Measurements from ENCODE around the gene ALDH1L2.
"Not testable (repeated sequence)": the region's sequence is repeated elsewhere in the genome, so short reads cannot be mapped to it uniquely, and the experiment has no call there.

ALDH1L2 gene

DNA sequence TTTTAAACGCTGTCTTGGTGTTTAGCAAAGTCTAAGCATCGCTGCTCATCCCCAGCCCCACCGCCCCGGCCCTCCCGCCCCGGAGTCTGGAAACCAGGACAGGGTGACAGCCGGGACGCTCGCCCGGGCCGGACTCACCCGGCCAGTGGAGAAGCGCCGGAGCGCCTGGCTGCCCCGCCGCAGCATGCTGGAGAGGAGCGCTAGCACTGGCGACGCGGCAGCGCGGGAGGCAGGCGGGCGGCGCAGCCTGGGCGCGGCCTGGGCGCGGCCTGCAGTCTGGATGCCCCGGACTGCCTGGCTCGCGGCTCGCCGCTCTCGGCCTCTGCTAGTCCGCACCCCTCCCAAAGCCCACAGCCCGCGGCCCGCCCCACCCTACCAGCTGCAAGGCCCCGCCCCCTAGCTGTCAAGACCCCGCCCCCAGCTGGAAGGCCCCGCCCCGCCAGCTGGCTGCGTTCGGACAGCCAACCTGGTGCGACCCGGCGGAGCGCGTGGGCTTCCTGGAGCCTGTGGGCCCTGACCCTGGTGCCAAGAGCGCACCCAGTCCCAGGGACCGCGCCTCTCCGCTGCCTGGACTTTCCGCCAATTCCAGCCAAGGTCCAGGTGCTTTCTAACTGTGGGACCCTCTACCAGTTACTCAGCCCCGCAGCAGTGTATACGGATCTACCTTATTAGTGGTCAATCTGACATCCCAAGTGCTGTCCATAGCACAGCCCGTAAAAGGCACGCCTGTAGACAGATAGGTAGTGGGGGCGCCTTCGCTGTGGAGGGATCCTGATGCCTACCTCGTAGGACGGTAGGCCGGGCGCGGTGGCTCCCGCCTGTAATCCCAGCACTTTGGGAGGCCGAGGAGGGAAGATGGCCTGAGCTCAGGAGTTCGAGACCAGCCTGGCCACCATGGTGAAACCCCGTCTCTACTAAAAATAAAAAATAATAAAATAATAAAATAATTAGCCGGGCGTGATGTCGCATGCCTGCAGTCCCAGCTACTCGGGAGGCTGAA, at the start of gene ALDH1L2:
Gene ALDH1L2, minus strand, starts transcription at position 208 of the 1,000 bp plus-strand sequence. Its CDS starts 22 bp downstream, at position 186.
- peak; percentile 26 for DNase-seq (ENCODE audit: low spot score)

- DNase-seq (ENCODE audit: low spot score) = no peak
Observed at GRCh38 chr12:105120551-105120950, 36.3 kb upstream of the ALDH1L2 start.

- DNase-seq (ENCODE audit: low spot score) = no peak
Observed at GRCh38 chr12:105116969-105117368, 32.7 kb upstream of the ALDH1L2 start.

DNA sequence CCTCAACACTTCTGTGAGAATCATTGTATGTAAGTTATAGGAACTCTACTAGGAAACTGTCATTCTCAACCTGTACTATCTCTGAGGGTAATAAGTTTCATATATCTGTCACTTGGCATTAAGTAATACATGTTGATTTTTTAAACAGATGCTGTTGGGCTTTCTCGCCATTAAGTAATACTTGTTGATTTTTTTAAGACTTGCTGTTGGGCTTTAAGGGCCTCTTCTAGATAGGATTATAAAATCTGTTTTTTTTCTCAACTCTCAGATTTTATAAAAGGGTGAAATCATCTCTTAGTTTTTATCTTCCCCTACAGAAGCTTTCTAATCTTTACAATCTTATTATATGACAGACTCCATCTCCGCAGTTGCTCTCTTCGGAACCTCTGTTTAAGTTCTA, 28.8 kb upstream of the ALDH1L2 start:
- no peak for DNase-seq (ENCODE audit: low spot score)

GRCh38 chr12:105110851-105111250, 26.6 kb upstream of the ALDH1L2 start:
- no peak for DNase-seq (ENCODE audit: low spot score)

DNA sequence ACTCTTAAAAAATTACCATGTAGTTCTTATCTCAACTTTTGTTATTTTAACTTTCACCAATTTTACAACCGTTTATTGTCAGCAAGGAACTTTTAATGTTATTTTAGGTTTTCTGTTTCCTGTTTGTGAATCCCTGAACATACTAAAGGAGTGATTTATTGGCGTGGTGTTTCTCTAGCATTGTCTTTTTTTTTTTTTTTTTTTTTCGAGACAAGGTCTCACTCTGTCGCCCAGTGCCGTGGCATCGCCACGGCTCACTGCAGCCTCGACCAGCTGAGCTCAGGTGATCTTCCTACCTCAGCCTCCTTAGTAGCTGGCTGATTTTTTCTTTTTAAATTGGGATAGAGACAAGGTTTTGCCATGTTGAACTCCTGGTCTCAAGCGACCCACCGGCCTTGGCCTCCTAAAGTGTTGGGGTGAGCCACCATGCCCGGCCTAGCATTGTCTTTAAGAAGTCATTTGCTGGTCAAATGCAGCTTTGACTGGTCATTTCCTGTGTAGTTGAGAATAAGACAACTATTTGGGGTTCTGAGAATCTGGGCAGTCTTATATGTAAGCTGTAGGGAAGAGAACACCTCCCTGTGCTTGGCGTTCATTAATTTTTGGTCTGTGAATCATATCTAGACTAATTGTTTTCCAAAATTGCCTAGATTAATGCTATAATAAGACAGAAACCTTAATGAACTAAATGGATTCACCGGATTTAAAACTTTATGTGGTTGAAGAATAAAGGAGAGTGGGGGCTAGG, 25.4 kb upstream of the ALDH1L2 start:
- DNase-seq (ENCODE audit: low spot score) = no peak

DNA sequence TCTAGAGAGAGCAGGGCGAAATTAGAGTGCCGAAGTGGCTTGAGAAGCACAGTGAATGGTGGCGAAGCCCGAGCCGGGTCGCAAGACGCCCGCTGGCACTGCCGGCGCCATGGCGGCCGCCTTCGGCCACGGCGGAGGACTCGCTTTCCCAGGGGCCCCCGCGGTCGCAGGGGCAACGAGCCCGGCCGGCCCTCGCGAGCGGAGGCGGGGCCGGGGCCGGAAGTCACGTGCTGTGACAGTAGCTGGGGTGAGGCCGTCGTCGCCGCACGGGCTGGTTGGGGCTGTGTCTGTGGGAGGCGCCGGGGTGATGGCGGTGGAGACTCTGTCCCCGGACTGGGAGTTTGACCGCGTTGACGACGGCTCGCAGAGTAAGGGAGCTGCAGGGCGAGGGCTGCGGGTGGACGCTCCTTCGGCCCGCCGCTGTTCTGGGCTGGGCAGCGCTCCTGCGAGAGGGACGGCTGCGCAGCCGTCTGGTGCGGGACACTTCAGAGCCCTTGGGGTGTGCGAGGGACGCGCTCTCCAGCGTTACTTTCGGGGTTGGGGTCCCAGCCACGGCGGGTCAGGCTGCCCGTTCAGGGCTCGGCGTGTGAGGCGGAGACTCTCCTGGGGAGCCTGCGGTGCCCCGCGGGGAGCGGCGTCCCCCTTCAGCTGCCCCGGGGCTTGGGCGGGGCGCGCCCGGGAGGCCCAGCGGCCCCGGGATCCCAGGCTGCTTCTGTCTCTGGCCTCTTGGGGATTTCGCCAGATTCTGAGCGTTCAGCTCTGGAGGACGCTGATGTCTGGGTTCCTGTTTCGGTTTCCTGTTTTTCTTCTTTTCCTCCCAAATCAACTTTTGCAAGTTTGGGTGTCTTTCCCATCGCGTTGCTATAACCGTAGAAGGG, 23.5 kb upstream of the ALDH1L2 start, which contains the start of gene WASHC4:
Gene WASHC4, plus strand, starts transcription at position 238 of the 878 bp plus-strand sequence. Its CDS starts 70 bp downstream, at position 308.
- peak; percentile 90 for DNase-seq (ENCODE audit: low spot score)

GRCh38 chr12:105107171-105107493, 22.9 kb upstream of the ALDH1L2 start:
- DNase-seq (ENCODE audit: low spot score) = no peak

- DNase-seq (ENCODE audit: low spot score) = no peak
Observed at GRCh38 chr12:105106621-105107020, 22.4 kb upstream of the ALDH1L2 start.

- DNase-seq (ENCODE audit: low spot score) = no peak
Observed at GRCh38 chr12:105104762-105105161, 20.5 kb upstream of the ALDH1L2 start.

DNA sequence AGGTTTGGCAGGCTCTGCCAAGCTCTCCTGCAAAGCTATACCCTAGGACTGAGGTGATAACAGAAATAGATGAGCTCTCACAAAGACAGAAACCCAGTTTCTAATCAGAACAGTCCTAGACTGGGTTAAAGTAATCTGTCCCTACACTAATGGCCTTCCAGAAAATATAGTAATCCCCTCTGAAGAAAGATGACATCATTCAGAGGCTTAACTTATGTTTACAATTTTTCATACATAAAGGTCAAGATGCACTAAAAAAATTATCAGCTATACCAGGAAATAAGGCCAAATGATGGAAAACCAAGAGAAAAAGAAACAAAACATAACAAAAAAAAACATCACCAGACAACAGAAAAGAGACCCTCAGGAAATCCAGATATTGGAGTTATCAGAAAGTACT, 18.4 kb upstream of the ALDH1L2 start:
- no peak for DNase-seq (ENCODE audit: low spot score)

- no peak for DNase-seq (ENCODE audit: low spot score)
Observed at GRCh38 chr12:105100998-105101397, 16.7 kb upstream of the ALDH1L2 start.

DNA sequence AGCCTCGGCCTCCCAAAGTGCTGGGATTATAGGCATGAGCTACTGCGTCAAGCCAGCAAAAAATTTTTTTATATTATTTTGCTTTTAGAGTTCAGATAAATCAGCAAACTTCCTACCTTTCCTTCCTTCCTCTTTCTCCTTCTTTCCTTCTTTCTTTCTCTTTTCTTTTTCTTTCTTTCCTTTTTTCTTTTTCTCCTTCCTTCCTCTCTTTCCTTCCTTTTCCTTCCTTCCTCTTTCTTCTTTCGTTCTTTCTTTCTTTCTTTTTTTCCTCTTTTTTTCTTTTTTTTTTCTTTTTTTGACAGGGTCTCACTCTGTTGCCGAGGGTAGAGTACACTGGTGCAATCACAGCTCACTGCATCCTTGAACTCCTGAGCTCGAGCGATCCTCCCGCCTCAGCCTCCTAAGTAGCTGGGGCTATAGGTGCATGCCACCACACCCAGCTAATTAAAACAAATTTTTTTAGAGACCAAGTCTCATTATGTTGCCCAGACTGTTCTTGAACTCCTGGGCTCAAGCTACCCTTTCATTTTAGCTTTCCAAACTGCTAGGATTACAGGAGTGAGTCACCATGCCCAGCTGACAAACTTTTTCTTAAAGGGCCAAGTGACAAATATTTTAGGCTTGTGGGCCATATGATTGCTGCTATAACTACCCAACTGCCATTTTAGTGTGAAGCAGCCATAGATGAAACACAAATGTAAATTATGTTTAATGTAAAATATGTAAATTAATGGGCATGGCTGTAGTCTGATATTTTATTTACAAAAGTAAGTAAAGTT, 16.1 kb upstream of the ALDH1L2 start:
- no peak for DNase-seq (ENCODE audit: low spot score)

GRCh38 chr12:105099356-105099755, 15.1 kb upstream of the ALDH1L2 start:
- no peak for DNase-seq (ENCODE audit: low spot score)

- not testable (repeated sequence) for DNase-seq (ENCODE audit: low spot score)
Observed at GRCh38 chr12:105095338-105095737, 11.1 kb upstream of the ALDH1L2 start.

- DNase-seq (ENCODE audit: low spot score) = no peak
Observed at GRCh38 chr12:105092336-105092735, 8.1 kb upstream of the ALDH1L2 start.

DNA sequence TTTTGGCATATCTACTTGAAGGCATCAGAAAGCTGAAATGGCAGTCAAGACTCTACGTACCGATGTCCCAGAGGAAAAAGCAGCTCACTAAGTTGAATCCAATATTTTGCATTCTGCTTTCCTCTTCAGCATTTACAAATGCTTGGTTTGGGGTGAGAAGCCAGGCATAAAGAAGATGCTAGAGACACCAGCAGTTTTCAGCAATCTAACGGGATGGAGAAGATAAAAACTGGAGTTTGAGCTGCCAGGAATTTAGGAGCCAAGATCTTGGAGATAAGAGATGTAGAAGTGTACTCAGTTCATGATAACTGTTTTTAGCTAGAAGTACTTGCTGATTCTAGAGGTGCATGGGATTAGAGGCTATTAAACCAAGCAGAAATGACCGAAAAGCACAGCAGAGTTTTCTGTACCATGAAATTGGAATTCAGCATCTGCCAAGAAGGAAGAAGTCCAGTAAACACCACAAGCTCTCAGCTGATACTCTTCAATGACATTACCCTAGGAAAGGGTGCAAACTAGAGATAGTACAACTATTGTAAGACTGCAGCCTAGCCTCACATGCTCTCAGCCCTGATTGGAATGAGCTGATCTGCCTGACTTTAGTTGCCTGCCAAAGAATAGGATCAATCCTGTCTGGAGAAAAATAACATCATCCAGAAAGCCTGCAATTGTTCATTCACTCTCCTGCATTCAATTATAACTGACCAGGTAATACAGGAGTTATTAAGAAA, 7.4 kb upstream of the ALDH1L2 start:
- DNase-seq (ENCODE audit: low spot score) = no peak

DNA sequence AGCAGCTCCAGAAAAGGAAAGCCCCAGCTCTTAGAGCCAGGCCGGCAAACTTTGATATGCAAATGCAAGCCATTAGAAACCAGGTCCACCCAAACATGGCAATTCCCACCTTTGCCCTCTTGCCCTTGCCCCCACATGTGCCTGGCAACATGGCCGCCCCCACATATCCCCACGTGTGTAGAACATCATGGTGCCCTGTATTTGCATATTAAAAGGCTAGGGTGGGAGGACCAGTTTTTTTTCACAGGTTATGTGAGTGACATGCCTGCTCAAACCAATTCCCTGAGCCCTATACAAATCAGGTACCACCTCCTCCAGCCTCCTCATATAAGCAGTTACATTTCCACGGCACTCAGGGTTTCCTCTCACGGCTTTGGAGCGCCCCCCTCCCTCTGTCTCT, 6.1 kb upstream of the ALDH1L2 start:
- no peak for DNase-seq (ENCODE audit: low spot score)

DNA sequence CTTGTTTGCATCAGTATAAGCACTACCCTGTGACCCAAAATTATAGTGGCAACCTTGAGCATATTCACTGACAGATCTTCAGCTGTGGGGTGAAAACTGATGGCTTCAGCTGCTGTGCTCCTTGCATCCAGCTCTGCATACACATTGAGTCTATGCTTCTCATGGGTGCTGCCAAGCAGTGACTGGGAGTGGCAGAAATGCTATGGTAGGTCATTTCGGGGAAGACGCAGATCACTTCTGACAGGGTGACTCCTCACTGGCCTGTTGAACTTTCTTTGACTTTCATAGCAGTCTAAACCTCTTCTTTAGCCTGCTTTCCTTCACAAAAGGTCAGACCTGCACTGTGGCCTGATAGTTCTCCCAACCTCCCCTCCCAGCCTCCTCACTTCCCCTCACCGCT, 5.6 kb upstream of the ALDH1L2 start:
- DNase-seq (ENCODE audit: low spot score) = no peak

- no peak for DNase-seq (ENCODE audit: low spot score)
Observed at GRCh38 chr12:105085501-105085900, 1.2 kb upstream of the ALDH1L2 start.

Measured in CD4-positive, alpha-beta T cell treated with Interleukin-6 at 100 ng/mL for 8 hours (primary cell).